Muscle of back (tissue), 11 donors: Measurements from ENCODE around the gene CYP2S1. TPM values are rescaled to one million over a fixed set of nuclear protein-coding genes. Genes with fewer than 3 reads are reported as not detected.

Experiments
- DNase-seq, 3 donors: peaks; one replicate each; pipeline versions ENCODE4 v3.0.0 to v3.0.0-alpha.2; 2013
- polyA plus RNA-seq, 10 donors: library from polyadenylated mRNA; unstranded; fragments of 120-200 nt; gene quantifications; one replicate each; pipeline ENCODE4 v1.2.1, GENCODE V29; 2013; ENCODE audit not compliant: insufficient read length in 10 of 10

CYP2S1 gene
- polyA plus RNA-seq, 10 donors, result 0.21 to 2.2 (median 0.49) TPM

DNA sequence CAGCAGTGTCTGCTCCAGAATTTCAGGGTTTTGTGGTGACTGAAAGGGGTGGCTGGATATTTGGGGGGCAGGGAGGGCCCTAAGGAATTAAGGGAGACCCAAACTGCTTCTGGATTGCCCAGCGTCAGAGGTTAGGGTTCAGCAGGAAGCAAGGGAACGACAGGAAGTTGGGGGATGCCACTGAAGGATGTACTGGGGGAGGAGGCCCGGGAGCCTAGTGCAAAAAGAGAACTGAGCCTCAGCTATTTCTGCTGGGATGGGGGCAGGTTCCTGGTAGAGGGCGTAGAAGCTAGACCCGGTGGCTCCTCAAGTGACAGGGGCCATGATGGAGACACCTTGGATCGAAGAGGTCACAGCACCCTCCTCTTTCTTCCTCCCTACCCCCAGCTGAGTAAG is 1.1 kb downstream of the CYP2S1 start:
- DNase-seq, result no peak

DNA sequence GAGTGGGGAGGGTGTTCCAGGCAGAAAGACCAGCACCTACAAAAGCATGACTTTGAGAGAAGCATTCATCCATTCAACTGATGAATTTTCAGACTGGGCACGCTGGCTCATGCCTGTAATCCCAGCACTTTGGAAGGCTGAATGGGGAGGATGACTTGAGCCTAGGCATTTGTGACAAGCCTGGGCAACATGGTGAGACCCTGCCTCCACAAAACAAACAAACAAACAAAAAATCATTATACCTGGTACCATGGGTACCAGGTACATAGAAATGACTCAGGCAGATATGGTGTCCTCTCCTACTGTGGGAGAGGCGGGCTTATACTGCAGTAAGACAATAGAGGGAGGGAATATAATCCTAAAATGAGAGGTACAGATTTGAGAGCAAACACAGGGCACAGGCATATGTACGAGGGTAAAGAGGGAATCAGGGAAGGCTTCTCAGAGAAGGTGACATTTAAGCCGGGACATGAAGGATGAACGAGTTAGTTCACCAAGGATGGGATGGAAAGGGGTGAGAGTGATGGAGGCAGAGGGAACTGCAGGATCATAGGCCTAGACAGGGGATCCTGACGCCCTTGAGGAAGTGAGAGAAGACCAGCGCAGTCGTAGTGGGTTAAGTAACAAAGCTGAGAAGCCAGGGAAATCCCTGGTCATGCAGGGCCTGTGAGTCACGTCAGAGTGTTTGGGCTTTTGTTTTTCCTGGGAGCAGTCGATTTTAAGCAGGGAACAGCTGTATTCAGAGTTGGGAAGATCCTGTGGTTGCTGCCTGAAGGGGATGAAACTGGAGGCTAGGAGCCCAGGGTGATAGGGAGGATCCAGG is 2.9 kb downstream of the CYP2S1 start:
- DNase-seq, result no peak

DNA sequence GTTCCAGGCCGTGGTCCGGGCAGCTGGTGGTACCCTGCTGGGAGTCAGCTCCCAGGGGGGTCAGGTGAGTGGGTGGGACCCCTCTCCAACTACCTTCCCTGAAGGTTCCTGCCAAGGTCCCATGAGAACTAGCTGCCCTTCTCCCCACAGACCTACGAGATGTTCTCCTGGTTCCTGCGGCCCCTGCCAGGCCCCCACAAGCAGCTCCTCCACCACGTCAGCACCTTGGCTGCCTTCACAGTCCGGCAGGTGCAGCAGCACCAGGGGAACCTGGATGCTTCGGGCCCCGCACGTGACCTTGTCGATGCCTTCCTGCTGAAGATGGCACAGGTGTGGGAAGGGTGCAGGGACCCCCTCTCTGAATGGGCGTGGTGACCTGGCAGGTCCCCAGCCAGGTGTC is 5.5 kb downstream of the CYP2S1 start:
- no peak for DNase-seq

DNA sequence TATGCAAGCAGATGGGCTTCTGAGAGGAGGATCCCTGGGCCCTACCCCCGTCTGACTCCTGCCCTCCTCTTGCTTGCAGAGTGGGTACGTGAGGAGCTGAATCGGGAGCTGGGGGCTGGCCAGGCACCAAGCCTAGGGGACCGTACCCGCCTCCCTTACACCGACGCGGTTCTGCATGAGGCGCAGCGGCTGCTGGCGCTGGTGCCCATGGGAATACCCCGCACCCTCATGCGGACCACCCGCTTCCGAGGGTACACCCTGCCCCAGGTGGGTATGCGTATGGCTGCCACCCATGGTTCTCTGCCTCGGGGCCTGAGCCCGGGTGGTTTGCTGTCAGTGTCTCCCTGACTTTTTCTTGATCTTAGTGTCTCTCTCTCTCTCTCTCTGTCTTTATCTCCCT is 10.4 kb downstream of the CYP2S1 start:
- no peak for DNase-seq

DNA sequence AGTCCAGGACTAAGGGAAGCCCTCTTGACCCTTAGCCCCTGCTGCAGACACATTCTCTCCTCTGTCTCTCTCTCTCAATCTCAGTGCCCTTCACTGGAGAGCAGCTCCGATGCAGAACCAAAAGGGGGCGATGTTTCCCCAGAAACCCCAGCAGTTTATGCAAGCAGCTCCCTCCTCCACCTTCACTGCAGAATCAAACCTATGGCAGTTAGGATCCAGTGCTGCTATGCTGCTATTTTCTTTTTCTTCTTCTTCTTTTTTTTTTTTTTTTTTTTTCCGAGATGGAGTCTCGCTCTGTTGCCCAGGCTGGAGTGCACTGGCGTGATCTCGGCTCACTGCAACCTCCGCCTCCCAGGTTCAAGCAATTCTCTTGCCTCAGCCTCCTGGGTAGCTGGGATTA is 11.3 kb downstream of the CYP2S1 start:
- peak; percentile 84 to 92 (median 89) for DNase-seq

DNA sequence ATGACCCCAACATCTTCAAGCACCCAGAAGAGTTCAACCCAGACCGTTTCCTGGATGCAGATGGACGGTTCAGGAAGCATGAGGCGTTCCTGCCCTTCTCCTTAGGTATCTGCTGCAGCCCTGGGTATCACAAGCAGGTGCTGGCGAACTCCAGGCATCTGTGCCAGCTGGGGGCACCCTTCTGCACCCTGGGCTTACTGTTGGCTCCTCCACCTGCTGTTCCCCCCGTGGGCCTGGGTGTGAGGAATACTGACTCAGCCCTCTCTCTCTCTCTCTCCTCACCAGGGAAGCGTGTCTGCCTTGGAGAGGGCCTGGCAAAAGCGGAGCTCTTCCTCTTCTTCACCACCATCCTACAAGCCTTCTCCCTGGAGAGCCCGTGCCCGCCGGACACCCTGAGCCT is 13.0 kb downstream of the CYP2S1 start:
- no peak for DNase-seq

DNA sequence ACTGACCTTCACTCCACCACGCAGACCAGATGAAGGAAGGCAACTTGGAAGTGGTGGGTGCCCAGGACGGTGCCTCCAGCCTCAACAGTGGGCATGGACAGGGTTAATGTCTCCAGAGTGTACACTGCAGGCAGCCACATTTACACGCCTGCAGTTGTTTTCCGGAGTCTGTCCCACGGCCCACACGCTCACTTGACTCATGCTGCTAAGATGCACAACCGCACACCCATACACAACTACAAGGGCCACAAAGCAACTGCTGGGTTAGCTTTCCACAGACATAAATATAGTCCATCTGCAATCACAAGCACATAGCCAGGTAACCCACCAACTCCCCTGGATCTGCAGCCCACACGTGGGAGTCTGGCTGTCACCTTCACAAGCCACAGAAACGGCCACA is 13.4 kb downstream of the CYP2S1 start:
- no peak for DNase-seq

DNA sequence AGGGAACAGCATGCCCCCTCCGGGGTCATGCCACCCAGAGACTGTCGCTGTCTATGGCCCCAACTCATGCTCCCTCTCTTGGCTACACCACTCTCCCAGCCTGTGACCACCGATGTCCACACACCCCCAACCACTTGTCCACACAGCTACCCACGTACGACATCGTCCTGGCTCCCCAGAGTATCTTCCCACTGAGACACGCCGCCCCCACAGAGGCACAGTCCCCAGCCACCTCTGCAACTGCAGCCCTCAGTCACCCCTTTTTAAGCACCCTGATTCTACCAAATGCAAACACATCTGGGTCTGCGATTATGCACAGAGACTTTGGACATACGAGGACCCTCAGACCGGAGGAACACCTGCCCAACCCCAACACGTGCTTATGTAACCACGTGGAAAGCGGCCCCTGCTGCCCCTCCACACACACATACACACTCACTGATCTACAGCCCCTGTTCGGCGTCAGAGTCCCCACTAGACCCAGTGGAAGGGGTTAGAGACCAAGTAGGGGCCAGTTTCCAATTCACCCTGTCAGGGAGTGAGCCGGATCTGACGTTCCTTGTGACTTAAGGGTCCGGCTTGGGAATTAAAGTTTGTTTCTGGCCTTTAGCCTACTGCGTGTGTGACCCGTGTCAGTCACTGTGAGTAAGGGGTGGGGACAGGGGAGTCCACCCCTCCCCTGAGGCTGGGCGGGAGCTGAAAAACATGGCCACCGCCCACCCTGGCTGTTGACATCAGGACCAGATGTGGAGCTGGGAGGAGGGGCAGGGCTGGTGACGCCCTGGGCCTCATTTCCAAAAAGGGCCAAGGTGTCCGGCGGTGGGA is 14.1 kb downstream of the CYP2S1 start:
- peak; percentile 53 to 91 (median 81) for DNase-seq

DNA sequence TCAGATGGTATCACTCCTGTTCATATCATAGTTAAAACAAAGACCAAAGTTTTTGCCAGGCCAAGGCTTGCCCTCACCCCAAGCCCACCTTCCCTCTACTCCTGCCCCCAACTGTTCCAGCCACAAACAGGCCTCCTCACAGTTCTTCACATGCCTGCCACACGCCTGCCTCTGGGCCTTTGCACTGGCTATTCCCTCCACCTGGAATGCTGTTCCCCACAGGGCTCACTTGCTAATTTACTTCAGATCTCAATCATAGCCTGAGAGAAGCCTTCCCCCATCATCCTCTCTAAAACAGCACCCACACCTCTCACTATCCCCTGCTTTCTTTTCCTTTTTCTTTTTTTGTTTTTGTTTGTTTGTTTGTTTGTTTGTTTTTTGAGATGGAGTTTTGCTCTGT is 21.1 kb downstream of the CYP2S1 start:
- DNase-seq, result no peak

DNA sequence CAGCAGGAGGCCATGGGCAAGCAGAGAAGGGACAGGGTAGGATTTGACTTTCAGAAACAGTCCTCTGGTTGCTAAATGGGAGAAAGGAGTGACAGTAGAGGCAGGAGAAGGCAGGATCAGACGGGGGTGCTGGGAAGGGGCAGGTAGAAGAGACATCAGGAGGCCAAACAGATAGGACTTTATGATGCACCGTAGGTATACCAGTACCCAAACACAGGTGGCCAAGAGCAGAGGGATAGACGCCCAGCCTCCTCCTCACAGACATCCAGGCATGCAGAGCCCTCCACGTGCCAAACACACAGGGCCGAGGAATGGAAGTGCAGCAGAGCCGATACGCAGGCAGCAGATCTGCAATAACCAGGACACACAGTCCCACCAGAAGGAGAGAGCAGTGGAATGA is 24.7 kb downstream of the CYP2S1 start:
- no peak for DNase-seq

DNA sequence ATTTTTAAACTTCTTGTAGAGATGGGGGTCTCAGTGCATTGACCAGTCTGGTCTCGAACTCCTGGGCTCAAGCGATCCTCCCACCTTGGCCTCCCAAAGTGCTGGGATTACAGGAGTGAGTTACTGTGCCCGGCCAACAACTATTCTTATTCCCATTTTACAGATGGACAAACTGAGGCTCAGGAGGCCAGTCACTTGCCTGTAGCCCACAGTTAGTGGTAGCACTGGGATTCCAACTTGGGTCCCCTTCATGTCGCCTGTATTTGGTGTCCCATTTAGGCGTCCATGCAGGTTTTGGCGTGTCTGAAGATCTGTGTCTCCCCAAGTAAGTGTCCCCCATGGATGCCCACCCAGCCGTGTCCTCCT is 25.2 kb downstream of the CYP2S1 start:
- DNase-seq, result no peak

DNA sequence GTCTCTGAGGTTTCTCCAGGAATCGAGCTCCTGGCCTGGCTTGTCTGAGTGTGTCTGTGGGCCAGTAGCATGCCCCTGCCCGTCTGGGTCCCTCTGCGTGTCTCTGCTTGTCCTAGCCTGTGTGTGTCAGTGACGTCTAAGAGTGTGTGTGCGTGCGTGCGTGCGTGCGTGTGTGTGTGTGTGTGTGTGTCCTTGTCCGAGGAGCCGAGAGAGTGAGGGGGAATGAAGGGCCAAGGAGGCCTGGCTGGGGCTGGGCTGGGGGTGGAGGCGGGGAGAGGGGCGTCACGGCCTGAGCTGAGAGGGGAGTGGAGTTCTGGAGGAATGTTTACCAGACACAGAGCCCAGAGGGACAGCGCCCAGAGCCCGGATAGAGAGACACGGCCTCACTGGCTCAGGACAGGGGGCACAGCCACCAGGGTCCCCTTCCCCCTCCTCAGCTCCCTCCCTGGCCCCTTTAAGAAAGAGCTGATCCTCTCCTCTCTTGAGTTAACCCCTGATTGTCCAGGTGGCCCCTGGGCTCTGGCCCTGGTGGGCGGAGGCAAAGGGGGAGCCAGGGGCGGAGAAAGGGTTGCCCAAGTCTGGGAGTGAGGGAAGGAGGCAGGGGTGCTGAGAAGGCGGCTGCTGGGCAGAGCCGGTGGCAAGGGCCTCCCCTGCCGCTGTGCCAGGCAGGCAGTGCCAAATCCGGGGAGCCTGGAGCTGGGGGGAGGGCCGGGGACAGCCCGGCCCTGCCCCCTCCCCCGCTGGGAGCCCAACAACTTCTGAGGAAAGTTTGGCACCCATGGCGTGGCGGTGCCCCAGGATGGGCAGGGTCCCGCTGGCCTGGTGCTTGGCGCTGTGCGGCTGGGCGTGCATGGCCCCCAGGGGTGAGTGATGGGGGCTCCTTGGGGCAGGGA is 25.8 kb downstream of the CYP2S1 start, which contains the start of gene AXL:
TSS of gene AXL (plus strand) at position 609 of the 893 bp plus-strand sequence. CDS start at position 779, 170 bp downstream.
- DNase-seq, result peak; percentile 76 to 94 (median 85)

DNA sequence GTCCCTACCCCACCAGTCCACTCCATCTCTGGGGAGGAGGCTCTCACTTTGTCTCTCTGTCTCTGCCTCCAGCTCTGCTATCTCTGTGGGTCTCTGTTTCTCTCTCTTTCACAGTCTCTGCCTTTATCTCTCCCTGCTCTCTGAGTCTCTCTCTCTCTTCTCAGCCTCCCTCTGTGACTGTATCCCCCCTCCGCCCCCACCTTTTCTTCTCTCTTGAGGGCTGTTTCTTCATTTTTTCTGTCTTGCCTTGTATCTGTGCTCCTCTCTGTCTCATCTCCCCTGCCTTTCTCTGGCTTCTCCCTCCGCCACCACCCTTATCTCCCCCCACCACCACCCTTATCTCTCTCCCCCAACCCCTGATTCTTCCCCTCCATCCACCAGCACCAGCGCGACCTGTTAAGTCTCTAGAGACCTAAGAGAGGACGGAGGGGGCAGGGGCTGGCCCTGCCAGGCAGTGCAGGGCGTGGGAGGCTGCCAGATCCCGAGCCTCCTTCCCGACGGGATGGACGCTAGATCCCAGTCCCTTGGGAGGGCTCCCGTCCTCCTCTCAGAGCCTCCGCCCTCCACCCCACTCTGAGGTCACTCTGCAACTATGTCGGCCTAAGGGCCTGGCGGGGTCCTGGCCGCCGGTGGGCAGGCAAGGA is 27.0 kb downstream of the CYP2S1 start:
- peak in 1 of 3 donors; percentile 42 for DNase-seq

DNA sequence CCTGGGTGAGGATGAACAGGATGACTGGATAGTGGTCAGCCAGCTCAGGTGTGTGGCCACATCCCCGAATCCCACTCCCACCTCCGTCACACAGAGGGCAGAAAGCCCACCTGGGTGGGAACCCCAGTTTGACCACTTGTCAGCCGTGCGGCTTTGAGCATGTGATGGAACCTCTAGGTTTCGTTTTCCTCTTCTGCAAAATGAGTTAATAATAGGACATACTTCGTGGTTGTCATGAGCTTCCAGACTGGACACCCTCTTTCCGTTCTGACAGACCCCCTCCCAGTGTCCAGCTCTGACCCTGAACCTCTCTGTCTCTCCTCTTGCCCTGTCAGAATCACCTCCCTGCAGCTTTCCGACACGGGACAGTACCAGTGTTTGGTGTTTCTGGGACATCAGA is 27.8 kb downstream of the CYP2S1 start:
- DNase-seq, result no peak

DNA sequence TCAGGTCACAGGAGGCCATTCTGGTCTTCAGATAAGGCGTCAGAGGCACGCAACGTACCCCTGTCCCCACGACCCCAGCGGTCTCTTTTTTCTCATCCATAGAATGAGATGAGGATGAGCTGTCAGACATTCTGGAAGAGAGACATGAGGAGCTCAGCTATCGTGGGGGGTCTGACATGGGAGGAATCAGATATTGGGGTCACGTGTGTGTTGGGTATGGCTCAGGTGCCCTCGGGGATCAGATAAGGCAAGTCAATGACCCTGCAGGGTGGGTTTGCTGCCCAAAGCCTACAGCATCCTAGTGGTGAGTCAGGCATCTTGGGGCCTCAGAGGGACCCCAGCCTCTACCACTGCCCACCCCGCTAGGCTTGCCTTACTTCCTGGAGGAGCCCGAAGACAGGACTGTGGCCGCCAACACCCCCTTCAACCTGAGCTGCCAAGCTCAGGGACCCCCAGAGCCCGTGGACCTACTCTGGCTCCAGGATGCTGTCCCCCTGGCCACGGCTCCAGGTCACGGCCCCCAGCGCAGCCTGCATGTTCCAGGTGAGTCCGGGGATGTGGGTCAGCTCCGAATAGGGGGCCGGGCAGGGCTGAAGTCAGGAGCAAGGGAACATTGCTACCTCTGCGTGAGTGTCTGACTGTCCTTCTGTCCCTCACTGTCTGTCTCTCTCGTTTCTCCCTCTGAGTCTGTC is 28.6 kb downstream of the CYP2S1 start:
- DNase-seq, result no peak

DNA sequence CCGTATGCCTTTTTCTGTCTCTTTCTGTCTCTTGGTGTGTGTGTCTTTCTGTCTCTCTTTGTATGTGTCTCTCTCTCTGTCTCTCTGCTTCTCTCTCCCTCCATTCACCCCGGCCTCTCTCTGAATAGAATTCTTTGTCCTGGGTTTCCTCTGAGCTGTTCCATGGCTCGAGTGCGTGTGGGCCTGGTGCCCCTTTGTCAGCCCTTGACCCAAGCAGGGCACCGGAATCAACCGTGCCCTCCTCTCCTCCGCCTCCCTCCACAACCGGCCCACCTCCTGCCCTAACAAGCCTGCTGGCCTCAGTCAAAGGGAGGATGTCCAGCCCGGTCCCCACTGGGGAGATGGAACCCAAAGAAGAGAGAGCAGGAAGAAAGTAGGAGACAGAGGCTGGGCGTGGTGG is 29.2 kb downstream of the CYP2S1 start:
- DNase-seq, result no peak

DNA sequence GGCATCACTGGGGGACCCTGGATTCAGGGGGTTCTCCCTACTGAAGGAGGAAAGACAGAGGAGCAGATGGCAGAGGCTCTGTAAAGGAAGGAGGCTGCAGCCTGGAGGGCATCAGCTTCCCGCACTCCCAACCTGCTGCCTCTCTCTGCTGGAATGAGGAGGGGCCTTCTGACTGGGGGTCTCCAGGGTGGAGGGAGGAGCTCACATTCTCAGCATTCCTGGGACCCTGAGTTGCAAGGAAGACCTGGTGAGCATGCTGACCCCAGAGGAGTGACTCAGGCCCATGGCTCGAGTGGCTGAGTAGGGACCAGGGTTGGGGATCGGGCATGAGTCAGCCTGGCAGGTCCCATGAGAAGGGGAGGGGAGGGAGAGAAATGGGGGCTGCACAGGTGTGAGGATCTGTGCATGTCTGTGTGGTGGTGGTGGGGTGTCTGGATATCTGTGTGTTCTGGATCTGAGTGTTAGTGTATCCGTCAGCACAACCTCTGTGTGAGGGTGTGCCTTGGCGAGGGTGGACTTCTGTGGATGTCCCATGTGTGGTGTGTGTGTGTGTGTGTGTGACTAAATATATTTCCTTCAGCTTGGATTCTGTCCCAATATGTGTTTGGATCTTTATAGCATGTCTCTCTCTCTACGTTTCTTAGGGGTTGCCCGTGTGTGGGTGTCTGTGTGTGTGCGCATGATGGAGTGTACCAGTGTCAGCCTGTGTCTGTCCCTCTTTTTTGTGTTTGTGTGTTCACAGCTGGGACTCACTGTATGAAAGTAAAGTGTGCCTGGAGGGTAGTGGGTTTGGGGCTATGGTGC is 30.6 kb downstream of the CYP2S1 start:
- DNase-seq, result peak in 1 of 3 donors; percentile 84

DNA sequence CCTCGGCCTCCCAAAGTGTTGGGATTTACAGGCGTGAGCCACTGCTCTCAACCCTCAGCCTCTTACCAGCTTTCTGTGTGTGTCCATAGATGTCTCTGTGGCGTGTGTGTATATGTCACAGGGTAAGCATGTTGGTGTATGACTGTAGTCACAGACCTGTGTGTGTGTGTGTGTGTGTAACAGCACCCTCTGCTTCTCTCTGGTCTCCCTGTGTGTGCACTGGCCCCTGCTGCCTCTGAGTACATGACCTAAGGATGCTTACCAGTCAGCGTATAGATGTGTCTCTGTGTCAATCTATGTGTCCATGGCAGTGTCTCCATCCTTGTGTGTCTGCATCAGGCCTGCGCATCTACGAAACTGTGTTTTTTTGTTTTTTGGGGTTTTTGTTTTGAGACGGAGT is 31.6 kb downstream of the CYP2S1 start:
- no peak for DNase-seq

DNA sequence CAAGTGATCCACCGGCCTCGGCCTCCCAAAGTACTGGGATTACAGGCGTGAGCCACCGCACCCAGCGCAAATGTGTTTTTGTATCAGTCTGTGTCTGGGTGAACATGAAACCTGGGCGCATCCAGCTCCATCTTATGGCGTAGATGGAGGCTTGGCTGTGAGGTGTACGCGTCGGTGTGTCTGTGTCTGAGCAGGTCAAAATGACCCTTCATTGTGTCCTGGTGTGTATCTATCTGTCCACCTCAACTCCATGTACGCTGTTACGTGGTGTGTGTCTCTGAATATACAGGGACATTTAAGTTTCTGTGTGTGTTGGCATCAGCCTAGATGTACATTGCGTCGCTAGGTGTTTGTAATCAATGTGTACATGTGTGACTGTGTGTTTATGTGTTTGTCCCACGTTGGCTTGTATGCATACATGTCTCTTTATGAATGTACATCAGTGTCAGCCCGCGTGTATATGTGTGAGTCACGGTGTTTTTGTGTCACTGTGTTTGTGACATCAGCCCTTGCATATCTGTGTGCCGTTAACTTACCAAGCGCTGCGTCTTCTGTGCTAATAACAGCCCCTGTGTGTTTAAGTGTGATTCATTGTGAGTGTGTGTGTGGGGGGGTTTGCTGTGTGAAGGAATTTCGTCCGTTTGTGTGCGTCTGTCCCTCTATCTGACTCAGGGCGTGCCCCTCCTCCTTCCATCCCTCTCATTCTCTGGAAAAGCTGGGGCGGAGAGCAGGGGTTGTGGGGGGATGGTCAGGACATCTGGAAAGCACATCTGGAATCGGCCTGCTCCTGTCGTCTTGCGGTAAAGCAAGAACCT is 32.4 kb downstream of the CYP2S1 start:
- DNase-seq, result peak; percentile 84 to 97 (median 93)
